Smooth muscle cell (in vitro differentiated cells): ENCODE data around the gene PARP8. TPM values are rescaled to one million over a fixed set of nuclear protein-coding genes. Genes with fewer than 3 reads are reported as not detected.
"Not testable (repeated sequence)": the region's sequence is repeated elsewhere in the genome, so short reads cannot be mapped to it uniquely, and the experiment has no call there.

Source experiments
- DNase-seq: peaks from one replicate; lab custom pipeline; 2025; ENCODE audit not compliant: unreplicated experiment; lab: John Stamatoyannopoulos, UW
- H2AFZ ChIP-seq: fragments of 200-600 bp; sonication (generic); 2 replicates; pipeline ENCODE4 v1.6.0; 2016; ENCODE audit warnings: antibody characterized with exemption, low read depth, mild to moderate bottlenecking
- H3F3A ChIP-seq: fragments of 200-600 bp; sonication (generic); 2 replicates; pipeline ENCODE4 v1.6.0; 2017; ENCODE audit warnings: antibody characterized with exemption, low read depth
- H3K27ac ChIP-seq: fragments of 200-600 bp; sonication (generic); 2 replicates; pipeline ENCODE4 v1.5.1; 2016; ENCODE audit warnings: low read depth, mild to moderate bottlenecking
- H3K27me3 ChIP-seq: fragments of 200-600 bp; sonication (generic); 2 replicates; pipeline ENCODE4 v1.6.1; 2016; ENCODE audit warnings: low read depth, mild to moderate bottlenecking
- H3K36me3 ChIP-seq: fragments of 200-600 bp; sonication (generic); 2 replicates; pipeline ENCODE4 v1.5.1; 2016; ENCODE audit warnings: low read depth
- H3K4me1 ChIP-seq: fragments of 200-600 bp; sonication (generic); 2 replicates; pipeline ENCODE4 v1.5.1; 2016; ENCODE audit warnings: low read depth
- H3K4me2 ChIP-seq: fragments of 200-600 bp; sonication (generic); 2 replicates; pipeline ENCODE4 v1.6.0; 2016; ENCODE audit warnings: mild to moderate bottlenecking
- H3K4me3 ChIP-seq: fragments of 200-600 bp; sonication (generic); 2 replicates; pipeline ENCODE4 v1.5.1; 2016; ENCODE audit warnings: mild to moderate bottlenecking
- H3K79me2 ChIP-seq: fragments of 200-600 bp; sonication (generic); 2 replicates; pipeline ENCODE4 v1.6.0; 2016; ENCODE audit warnings: low read depth, mild to moderate bottlenecking
- H3K9ac ChIP-seq: fragments of 200-600 bp; sonication (generic); 2 replicates; pipeline ENCODE4 v1.6.0; 2016; ENCODE audit warnings: low read depth
- H3K9me3 ChIP-seq: fragments of 200-600 bp; sonication (generic); replicated peaks from 2 replicates; pipeline ENCODE4 v1.5.1; 2016; ENCODE audit warnings: low read depth
- H4K20me1 ChIP-seq: fragments of 200-600 bp; sonication (generic); 2 replicates; pipeline ENCODE4 v1.6.0; 2016; ENCODE audit warnings: low read depth
- WGBS: methylation state at CpG from one replicate; pipeline ENCODE4 v1.1.7; 2016; ENCODE audit warnings: low lambda C conversion rate; 5-methylcytosine and 5-hydroxymethylcytosine counted together
- polyA plus RNA-seq: library from polyadenylated mRNA; unstranded; fragments of >200 nt; fragmentation: Nextera tagmentation; extraction: Ambion mirVana; gene quantifications from 2 replicates; pipeline ENCODE4 v1.2.1, GENCODE V29; 2016
- total RNA-seq: library from RNA; depleted of rRNA; stranded (reverse); fragments of >200 nt; gene quantifications from 2 replicates; pipeline ENCODE4 v1.2.3, GENCODE V29; 2014
- TF ChIP-seq, protein P1 (sequence below): fragments of 200-600 bp; sonication (generic); IDR thresholded peaks from 2 replicates; pipeline ENCODE4 v1.5.1; 2017; ENCODE audit warnings: borderline replicate concordance, mild to moderate bottlenecking, antibody characterized with exemption; ENCODE audit not compliant: insufficient read depth, poor library complexity, severe bottlenecking

The PARP8 gene
- total and polyA plus RNA-seq, 2 experiments from 2014 or later = 13.6 to 36.2 TPM

DNA sequence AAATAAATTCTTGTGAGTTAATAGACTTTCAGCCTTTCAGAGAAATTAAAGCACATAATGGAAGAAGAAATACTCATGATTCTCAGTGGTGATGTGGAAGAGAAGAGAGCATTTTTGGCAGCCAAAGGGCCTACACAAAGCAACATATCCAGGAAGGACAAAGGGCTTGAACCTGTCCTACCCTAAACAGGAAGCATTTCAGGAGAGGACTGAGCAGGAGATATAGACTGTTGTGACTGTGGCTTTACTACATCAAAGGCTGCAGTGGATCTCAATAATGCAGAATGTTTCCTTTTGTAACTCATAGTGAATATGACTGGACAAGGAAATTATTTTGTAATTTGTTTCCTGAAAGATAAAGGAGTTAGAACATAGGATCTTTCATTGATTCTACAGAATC lies 1.3 kb upstream of the PARP8 start:
- Histone ChIP-seq H3K4me2 (no peak overlapping the region), H3K9me3 (no peaks in the 10 kb centered on the region), H3K4me3 (no peak overlapping the region), H2AFZ (peak overlapping the region; percentile 28), H3K79me2 (peaks cover 31% of the 10 kb centered on the region), H3F3A (no peaks in the 10 kb centered on the region), H4K20me1 (no peaks in the 10 kb centered on the region), H3K36me3 (no peaks in the 10 kb centered on the region), H3K4me1 (peaks cover 17% of the 10 kb centered on the region), H3K27me3 (no peaks in the 10 kb centered on the region), H3K27ac (no peak overlapping the region), H3K9ac (no peak overlapping the region)
- DNase-seq = no peak
- TF ChIP-seq, protein P1, sequence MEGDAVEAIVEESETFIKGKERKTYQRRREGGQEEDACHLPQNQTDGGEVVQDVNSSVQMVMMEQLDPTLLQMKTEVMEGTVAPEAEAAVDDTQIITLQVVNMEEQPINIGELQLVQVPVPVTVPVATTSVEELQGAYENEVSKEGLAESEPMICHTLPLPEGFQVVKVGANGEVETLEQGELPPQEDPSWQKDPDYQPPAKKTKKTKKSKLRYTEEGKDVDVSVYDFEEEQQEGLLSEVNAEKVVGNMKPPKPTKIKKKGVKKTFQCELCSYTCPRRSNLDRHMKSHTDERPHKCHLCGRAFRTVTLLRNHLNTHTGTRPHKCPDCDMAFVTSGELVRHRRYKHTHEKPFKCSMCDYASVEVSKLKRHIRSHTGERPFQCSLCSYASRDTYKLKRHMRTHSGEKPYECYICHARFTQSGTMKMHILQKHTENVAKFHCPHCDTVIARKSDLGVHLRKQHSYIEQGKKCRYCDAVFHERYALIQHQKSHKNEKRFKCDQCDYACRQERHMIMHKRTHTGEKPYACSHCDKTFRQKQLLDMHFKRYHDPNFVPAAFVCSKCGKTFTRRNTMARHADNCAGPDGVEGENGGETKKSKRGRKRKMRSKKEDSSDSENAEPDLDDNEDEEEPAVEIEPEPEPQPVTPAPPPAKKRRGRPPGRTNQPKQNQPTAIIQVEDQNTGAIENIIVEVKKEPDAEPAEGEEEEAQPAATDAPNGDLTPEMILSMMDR = no peak

DNA sequence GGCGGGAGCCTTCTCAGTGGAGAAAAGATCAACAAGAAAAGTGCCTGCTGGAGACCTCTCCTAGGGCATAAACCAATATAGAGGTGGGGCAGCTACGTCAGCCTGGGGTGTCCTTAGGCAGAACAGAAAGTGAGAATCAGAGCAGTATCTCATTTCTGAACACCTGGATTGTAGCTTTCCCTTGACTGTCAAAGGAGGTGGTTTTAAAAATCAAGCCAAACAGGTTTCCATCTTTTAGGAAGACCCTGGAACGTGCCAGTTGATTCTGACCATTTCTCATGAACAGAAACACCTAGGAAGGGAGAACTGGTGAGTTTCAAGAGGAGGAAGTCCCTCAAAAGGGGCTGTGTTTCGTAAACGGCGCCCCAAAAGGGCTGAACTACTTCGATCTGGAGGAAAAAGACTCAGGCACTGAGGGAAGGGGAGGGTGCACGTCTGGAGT lies 655 bp upstream of the PARP8 start:
- not testable (repeated sequence) for H3K27me3 ChIP-seq, H3K9me3 ChIP-seq, DNase-seq, H3F3A ChIP-seq, H4K20me1 ChIP-seq, H3K36me3 ChIP-seq
- 42% methylated on average over 8 of the region's 8 CpGs for WGBS
- H3K27ac ChIP-seq = peak overlapping the region; percentile 42
- peak overlapping the region; percentile 65 for H3K4me3 ChIP-seq
- H3K79me2 ChIP-seq = peaks cover 36% of the 10 kb centered on the region
- peak overlapping the region; percentile 59 for H3K9ac ChIP-seq
- peak overlapping the region; percentile 97 for H2AFZ ChIP-seq
- peaks cover 17% of the 10 kb centered on the region for H3K4me1 ChIP-seq
- peak overlapping the region; percentile 85 for H3K4me2 ChIP-seq

- under 1% methylated on average over 44 of the region's 46 CpGs for WGBS
- H3K36me3 ChIP-seq = no peaks in the 10 kb centered on the region
- no peaks in the 10 kb centered on the region for H3F3A ChIP-seq
- peak overlapping the region; percentile 65 for H3K4me3 ChIP-seq
- no peaks in the 10 kb centered on the region for H3K27me3 ChIP-seq
- peaks cover 47% of the 10 kb centered on the region for H3K79me2 ChIP-seq
- H3K9me3 ChIP-seq = no peaks in the 10 kb centered on the region
- H3K27ac ChIP-seq = peak overlapping the region; percentile 84
- H3K4me2 ChIP-seq = peak overlapping the region; percentile 85
- H2AFZ ChIP-seq = peak overlapping the region; percentile 77
- peak; percentile 64 for DNase-seq
- H3K4me1 ChIP-seq = peaks cover 22% of the 10 kb centered on the region
- H3K9ac ChIP-seq = peak overlapping the region; percentile 97
- TF ChIP-seq, protein P1 = no peak
- peaks cover 8% of the 10 kb centered on the region for H4K20me1 ChIP-seq
These were observed 701 bp downstream of the PARP8 start for GRCh38 chr5:50667023-50667652.

GRCh38 chr5:50667653-50668595 lies 1.5 kb downstream of the PARP8 start:
- TF ChIP-seq, protein P1 = no peak
- peak overlapping the region; percentile 84 for H3K27ac ChIP-seq
- peaks cover 30% of the 10 kb centered on the region for H3K4me1 ChIP-seq
- no peaks in the 10 kb centered on the region for H3F3A ChIP-seq
- WGBS = under 1% methylated on average over 45 of the region's 46 CpGs
- no peaks in the 10 kb centered on the region for H3K27me3 ChIP-seq
- peak overlapping the region; percentile 85 for H3K4me2 ChIP-seq
- peak overlapping the region; percentile 65 for H3K4me3 ChIP-seq
- H2AFZ ChIP-seq = peak overlapping the region; percentile 77
- H3K9me3 ChIP-seq = no peaks in the 10 kb centered on the region
- peak; percentile 64 for DNase-seq
- peak overlapping the region; percentile 97 for H3K9ac ChIP-seq
- H3K36me3 ChIP-seq = no peaks in the 10 kb centered on the region
- H3K79me2 ChIP-seq = peaks cover 55% of the 10 kb centered on the region
- peaks cover 14% of the 10 kb centered on the region for H4K20me1 ChIP-seq

DNA sequence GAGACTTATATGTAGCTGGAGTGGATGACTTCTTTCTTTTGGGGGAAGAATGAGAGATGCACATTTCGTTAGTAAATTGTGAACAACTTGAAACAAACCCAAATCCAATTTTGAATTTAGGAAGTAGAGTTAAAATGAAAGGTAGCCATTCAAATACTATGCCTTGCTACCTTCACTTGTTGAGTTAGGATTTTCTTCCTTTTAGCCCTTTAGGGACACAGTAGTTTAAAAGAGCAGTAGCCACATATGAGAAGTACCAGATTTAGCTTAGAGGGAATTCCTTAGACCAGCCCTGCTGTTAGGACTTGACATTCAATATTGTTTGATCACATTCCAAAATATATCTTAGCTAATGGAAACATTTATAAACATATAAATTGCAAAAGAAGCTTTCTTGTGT lies 2.2 kb downstream of the PARP8 start:
- H3K36me3 ChIP-seq, H3K27me3 ChIP-seq, DNase-seq, H3F3A ChIP-seq, H3K9me3 ChIP-seq: not testable (repeated sequence)
- H3K27ac ChIP-seq = peak overlapping the region; percentile 84
- peak overlapping the region; percentile 77 for H2AFZ ChIP-seq
- peaks cover 60% of the 10 kb centered on the region for H3K79me2 ChIP-seq
- peak overlapping the region; percentile 97 for H3K9ac ChIP-seq
- peak overlapping the region; percentile 85 for H3K4me2 ChIP-seq
- peaks cover 14% of the 10 kb centered on the region for H4K20me1 ChIP-seq
- H3K4me3 ChIP-seq = peak overlapping the region; percentile 65
- peaks cover 35% of the 10 kb centered on the region for H3K4me1 ChIP-seq
- 29% methylated on average over 1 of the region's 1 CpG for WGBS
